IPS-18a (cell line): Measurements from ENCODE around the gene FOXP2.
"Not testable (repeated sequence)": the region's sequence is repeated elsewhere in the genome, so short reads cannot be mapped to it uniquely, and the experiment has no call there.

ENCODE experiments used
- H3K27ac ChIP-seq: one replicate; pipeline ENCODE4 v1.5.1; 2013; ENCODE audit warnings: low read length
- H3K27me3 ChIP-seq: one replicate; pipeline ENCODE4 v1.6.1; 2013; ENCODE audit warnings: mild to moderate bottlenecking, low read length; ENCODE audit not compliant: control insufficient read depth, insufficient read depth
- H3K36me3 ChIP-seq: one replicate; pipeline ENCODE4 v1.6.1; 2013; ENCODE audit warnings: low read depth, low read length; ENCODE audit not compliant: control insufficient read depth
- H3K4me1 ChIP-seq: one replicate; pipeline ENCODE4 v1.6.1; 2013; ENCODE audit warnings: low read depth, low read length; ENCODE audit not compliant: control insufficient read depth
- H3K4me3 ChIP-seq: one replicate; pipeline ENCODE4 v1.5.1; 2013; ENCODE audit warnings: low read length
- H3K9ac ChIP-seq: one replicate; pipeline ENCODE4 v1.6.1; 2013; ENCODE audit warnings: mild to moderate bottlenecking, low read length, moderate library complexity
- H3K9me3 ChIP-seq: one replicate; pipeline ENCODE4 v1.6.1; 2013; ENCODE audit warnings: low read depth, low read length; ENCODE audit not compliant: control insufficient read depth

The FOXP2 gene

GRCh38 chr7:114426382-114426781 is 11.8 kb downstream of the FOXP2 start:
- Histone ChIP-seq H3K9me3 (no peaks in the 10 kb centered on the region), H3K27me3 (no peaks in the 10 kb centered on the region), H3K27ac (no peak overlapping the region), H3K9ac (no peak overlapping the region), H3K4me1 (no peaks in the 10 kb centered on the region), H3K36me3 (no peaks in the 10 kb centered on the region), H3K4me3 (no peak overlapping the region)

- H3K4me1 ChIP-seq: no peaks in the 10 kb centered on the region
- H3K36me3 ChIP-seq: no peaks in the 10 kb centered on the region
- no peak overlapping the region for H3K9ac ChIP-seq
- no peaks in the 10 kb centered on the region for H3K27me3 ChIP-seq
- no peak overlapping the region for H3K27ac ChIP-seq
- H3K4me3 ChIP-seq: no peak overlapping the region
- H3K9me3 ChIP-seq: no peaks in the 10 kb centered on the region
Observed at GRCh38 chr7:114426824-114427223, 12.2 kb downstream of the FOXP2 start.

- Histone ChIP-seq H3K4me1 (no peaks in the 10 kb centered on the region), H3K9ac (no peak overlapping the region), H3K36me3 (no peaks in the 10 kb centered on the region), H3K27me3 (no peaks in the 10 kb centered on the region), H3K27ac (no peak overlapping the region), H3K4me3 (no peak overlapping the region), H3K9me3 (no peaks in the 10 kb centered on the region)
Observed at GRCh38 chr7:114428211-114428610, 13.6 kb downstream of the FOXP2 start.

- no peak overlapping the region for H3K9ac ChIP-seq
- H3K9me3 ChIP-seq: no peaks in the 10 kb centered on the region
- no peaks in the 10 kb centered on the region for H3K27me3 ChIP-seq
- no peak overlapping the region for H3K27ac ChIP-seq
- H3K4me3 ChIP-seq: no peak overlapping the region
- H3K36me3 ChIP-seq: no peaks in the 10 kb centered on the region
- H3K4me1 ChIP-seq: no peaks in the 10 kb centered on the region
Observed at GRCh38 chr7:114431189-114431588, 16.6 kb downstream of the FOXP2 start.

- Histone ChIP-seq H3K9ac (no peak overlapping the region), H3K27ac (no peak overlapping the region), H3K4me1 (no peaks in the 10 kb centered on the region), H3K27me3 (no peaks in the 10 kb centered on the region), H3K4me3 (no peak overlapping the region), H3K36me3 (no peaks in the 10 kb centered on the region), H3K9me3 (no peaks in the 10 kb centered on the region)
Observed at GRCh38 chr7:114432061-114432460, 17.4 kb downstream of the FOXP2 start.

GRCh38 chr7:114432703-114433102 is 18.1 kb downstream of the FOXP2 start:
- Histone ChIP-seq H3K9ac (no peak overlapping the region), H3K36me3 (no peaks in the 10 kb centered on the region), H3K9me3 (no peaks in the 10 kb centered on the region), H3K27ac (no peak overlapping the region), H3K4me3 (no peak overlapping the region), H3K4me1 (no peaks in the 10 kb centered on the region), H3K27me3 (no peaks in the 10 kb centered on the region)

GRCh38 chr7:114439581-114439980 is 25.0 kb downstream of the FOXP2 start:
- no peak overlapping the region for H3K27ac ChIP-seq
- no peaks in the 10 kb centered on the region for H3K9me3 ChIP-seq
- no peaks in the 10 kb centered on the region for H3K4me1 ChIP-seq
- no peak overlapping the region for H3K9ac ChIP-seq
- no peak overlapping the region for H3K4me3 ChIP-seq
- H3K36me3 ChIP-seq: no peaks in the 10 kb centered on the region
- H3K27me3 ChIP-seq: no peaks in the 10 kb centered on the region

GRCh38 chr7:114440927-114441326 is 26.3 kb downstream of the FOXP2 start:
- not testable (repeated sequence) for H3K27ac ChIP-seq, H3K4me3 ChIP-seq, H3K9ac ChIP-seq, H3K27me3 ChIP-seq, H3K9me3 ChIP-seq, H3K36me3 ChIP-seq, H3K4me1 ChIP-seq

- Histone ChIP-seq H3K27me3 (no peaks in the 10 kb centered on the region), H3K4me3 (no peak overlapping the region), H3K9me3 (no peaks in the 10 kb centered on the region), H3K27ac (no peak overlapping the region), H3K36me3 (no peaks in the 10 kb centered on the region), H3K4me1 (no peaks in the 10 kb centered on the region), H3K9ac (no peak overlapping the region)
Observed at GRCh38 chr7:114444196-114444595, 29.6 kb downstream of the FOXP2 start.

- no peak overlapping the region for H3K27ac ChIP-seq
- no peaks in the 10 kb centered on the region for H3K36me3 ChIP-seq
- H3K9ac ChIP-seq: no peak overlapping the region
Observed at GRCh38 chr7:114450431-114450830, 35.8 kb downstream of the FOXP2 start.

GRCh38 chr7:114459574-114459973 is 45.0 kb downstream of the FOXP2 start:
- Histone ChIP-seq H3K9ac (no peak overlapping the region), H3K4me1 (no peaks in the 10 kb centered on the region), H3K27ac (no peak overlapping the region), H3K36me3 (no peaks in the 10 kb centered on the region), H3K4me3 (no peak overlapping the region), H3K9me3 (no peaks in the 10 kb centered on the region), H3K27me3 (no peaks in the 10 kb centered on the region)

More at GRCh38 chr7:114450431-114450830, 35.8 kb downstream of the FOXP2 start:
- H3K9me3 ChIP-seq: no peaks in the 10 kb centered on the region
- no peaks in the 10 kb centered on the region for H3K27me3 ChIP-seq
- no peaks in the 10 kb centered on the region for H3K4me1 ChIP-seq
- H3K4me3 ChIP-seq: no peak overlapping the region

GRCh38 chr7:114460021-114460420 is 45.4 kb downstream of the FOXP2 start:
- Histone ChIP-seq H3K9me3 (no peaks in the 10 kb centered on the region), H3K9ac (no peak overlapping the region), H3K4me1 (no peaks in the 10 kb centered on the region), H3K27me3 (no peaks in the 10 kb centered on the region), H3K4me3 (no peak overlapping the region), H3K36me3 (no peaks in the 10 kb centered on the region), H3K27ac (no peak overlapping the region)
